IPS-20b (cell line): Measurements from ENCODE around the gene MARS1.
A peak's percentile ranks its signal among the peaks of the same experiment; 100 is the strongest.
"Not testable (repeated sequence)": the region's sequence is repeated elsewhere in the genome, so short reads cannot be mapped to it uniquely, and the experiment has no call there.

Experiments
- H3K27ac ChIP-seq: one replicate; pipeline ENCODE4 v1.5.1; 2013; ENCODE audit warnings: low read length
- H3K27me3 ChIP-seq: 2 replicates; pipeline ENCODE4 v1.6.1; 2013; ENCODE audit warnings: mild to moderate bottlenecking, low read length, inconsistent platforms; ENCODE audit not compliant: insufficient read depth
- H3K36me3 ChIP-seq: 2 replicates; pipeline ENCODE4 v1.6.1; 2013; ENCODE audit warnings: low read depth, mild to moderate bottlenecking, inconsistent platforms, low read length, moderate library complexity; ENCODE audit not compliant: insufficient read depth
- H3K4me1 ChIP-seq: 2 replicates; pipeline ENCODE4 v1.6.1; 2013; ENCODE audit warnings: mild to moderate bottlenecking, control low read depth, inconsistent platforms, low read length, moderate library complexity; ENCODE audit not compliant: insufficient read depth
- H3K4me3 ChIP-seq: 2 replicates; pipeline ENCODE4 v1.5.1; 2013; ENCODE audit warnings: mild to moderate bottlenecking, low read length, inconsistent platforms
- H3K9ac ChIP-seq: 2 replicates; pipeline ENCODE4 v1.6.1; 2013; ENCODE audit warnings: low read depth, mild to moderate bottlenecking, inconsistent platforms, low read length, moderate library complexity
- H3K9me3 ChIP-seq: 2 replicates; pipeline ENCODE4 v1.6.1; 2013; ENCODE audit warnings: mild to moderate bottlenecking, low read depth, low read length, inconsistent platforms; ENCODE audit not compliant: insufficient read depth

The MARS1 gene

DNA sequence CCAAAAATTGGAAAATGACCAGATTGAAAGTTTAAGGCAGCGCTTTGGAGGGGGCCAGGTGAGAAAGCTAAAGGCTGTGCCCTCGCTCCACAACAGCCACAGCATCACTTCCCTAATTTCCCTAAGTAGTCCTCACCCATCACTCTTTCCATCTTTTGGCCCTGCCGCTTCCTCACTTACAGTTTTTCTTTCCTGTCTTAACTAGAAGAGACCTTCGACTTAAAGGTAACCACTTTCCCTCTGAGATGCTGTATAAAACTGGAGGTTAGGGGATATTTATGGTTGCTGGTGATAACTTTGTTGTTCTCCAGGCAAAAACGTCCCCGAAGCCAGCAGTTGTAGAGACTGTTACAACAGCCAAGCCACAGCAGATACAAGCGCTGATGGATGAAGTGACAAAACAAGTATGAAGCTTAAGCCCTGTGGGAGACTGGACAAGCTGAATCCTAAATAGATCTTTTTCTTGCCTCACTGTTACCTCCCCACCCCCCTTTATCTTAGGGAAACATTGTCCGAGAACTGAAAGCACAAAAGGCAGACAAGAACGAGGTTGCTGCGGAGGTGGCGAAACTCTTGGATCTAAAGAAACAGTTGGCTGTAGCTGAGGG lies 28.2 kb downstream of the MARS1 start:
- Histone ChIP-seq H3K27ac (no peak overlapping the region), H3K9ac (no peak overlapping the region), H3K9me3 (no peaks in the 10 kb centered on the region), H3K27me3 (no peaks in the 10 kb centered on the region), H3K36me3 (peaks cover 83% of the 10 kb centered on the region), H3K4me3 (no peak overlapping the region), H3K4me1 (peaks cover 5% of the 10 kb centered on the region; the same call in 1 of the 2 replicates)

DNA sequence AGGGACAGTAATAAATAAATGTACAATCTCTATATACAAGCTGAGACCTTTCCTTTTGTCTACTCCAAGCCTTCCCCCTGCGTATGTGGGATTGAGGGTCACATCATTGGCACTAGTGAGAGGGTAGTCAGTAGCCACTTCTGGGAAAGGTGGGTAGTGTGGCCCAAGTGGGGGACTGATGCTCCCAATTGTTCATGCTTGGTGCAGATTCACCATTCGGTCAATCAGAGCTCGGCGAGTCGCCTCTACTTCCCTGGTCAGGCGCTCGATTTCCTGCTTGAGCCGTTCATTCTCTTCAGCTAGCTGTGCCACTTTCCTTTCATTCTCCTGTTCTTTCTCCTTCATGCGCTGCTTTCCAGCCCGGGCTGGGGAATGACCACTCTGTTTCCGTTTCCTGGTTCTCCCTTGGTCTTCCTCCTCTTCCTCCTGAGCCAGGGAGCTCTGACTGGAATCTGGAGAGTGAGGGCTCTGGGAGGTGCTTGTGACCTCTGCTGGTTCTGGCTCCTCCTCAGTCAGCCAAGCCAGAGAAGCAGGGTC lies 28.8 kb downstream of the MARS1 start:
- no peaks in the 10 kb centered on the region; the same call in 1 of the 2 replicates for H3K27me3 ChIP-seq
- H3K4me1 ChIP-seq: peaks cover 12% of the 10 kb centered on the region; the same call in 1 of the 2 replicates
- no peaks in the 10 kb centered on the region for H3K9me3 ChIP-seq
- H3K27ac ChIP-seq: no peak overlapping the region
- peaks cover 76% of the 10 kb centered on the region for H3K36me3 ChIP-seq
- H3K4me3 ChIP-seq: no peak overlapping the region
- no peak overlapping the region for H3K9ac ChIP-seq

DNA sequence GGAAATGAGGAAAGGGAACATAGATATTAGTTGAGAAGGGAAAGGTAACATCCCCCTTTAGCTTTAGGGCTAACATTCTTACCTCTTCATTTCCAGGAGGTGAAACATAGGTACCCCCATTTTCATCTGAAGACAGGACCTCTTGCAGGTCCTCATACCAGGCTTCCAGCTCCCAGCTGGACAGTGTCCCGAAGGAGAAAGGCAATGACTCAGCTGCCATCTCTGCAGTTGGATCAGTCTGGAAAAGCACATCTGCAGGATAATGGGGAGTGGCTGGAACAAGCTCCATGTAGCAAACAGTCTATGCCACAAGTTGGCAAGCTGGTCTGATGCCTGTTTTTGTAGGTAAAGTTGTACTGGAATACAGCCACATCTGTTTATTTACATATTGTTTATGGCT lies 29.3 kb downstream of the MARS1 start:
- H3K27me3 ChIP-seq: no peaks in the 10 kb centered on the region; the same call in 1 of the 2 replicates
- peaks cover 16% of the 10 kb centered on the region; the same call in 1 of the 2 replicates for H3K4me1 ChIP-seq
- no peaks in the 10 kb centered on the region for H3K9me3 ChIP-seq
- no peak overlapping the region for H3K27ac ChIP-seq
- peaks cover 71% of the 10 kb centered on the region for H3K36me3 ChIP-seq
- H3K9ac ChIP-seq: no peak overlapping the region
- no peak overlapping the region for H3K4me3 ChIP-seq

DNA sequence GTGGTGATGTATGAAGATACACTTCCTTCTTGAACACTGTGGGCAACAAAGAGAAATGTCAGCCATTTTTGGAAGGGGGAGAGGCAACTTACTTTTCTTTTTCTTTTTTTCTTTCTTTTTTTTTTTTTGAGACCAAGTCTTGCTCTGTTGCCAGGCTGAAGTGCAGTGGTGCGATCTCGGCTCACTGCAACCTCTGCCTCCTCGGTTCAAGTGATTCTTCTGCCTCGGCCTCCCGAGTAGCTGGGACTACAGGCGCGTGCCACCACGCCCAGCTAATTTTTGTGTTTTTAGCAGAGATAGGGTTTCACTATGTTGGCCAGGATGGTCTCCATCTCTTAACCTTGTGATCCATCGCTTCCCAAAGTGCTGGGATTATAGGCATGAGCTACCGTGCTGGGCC lies 29.9 kb downstream of the MARS1 start:
- Histone ChIP-seq H3K36me3 (peaks cover 66% of the 10 kb centered on the region), H3K4me1 (peaks cover 16% of the 10 kb centered on the region; the same call in 1 of the 2 replicates)
- not testable (repeated sequence) for H3K4me3 ChIP-seq, H3K27ac ChIP-seq, H3K27me3 ChIP-seq, H3K9ac ChIP-seq, H3K9me3 ChIP-seq

DNA sequence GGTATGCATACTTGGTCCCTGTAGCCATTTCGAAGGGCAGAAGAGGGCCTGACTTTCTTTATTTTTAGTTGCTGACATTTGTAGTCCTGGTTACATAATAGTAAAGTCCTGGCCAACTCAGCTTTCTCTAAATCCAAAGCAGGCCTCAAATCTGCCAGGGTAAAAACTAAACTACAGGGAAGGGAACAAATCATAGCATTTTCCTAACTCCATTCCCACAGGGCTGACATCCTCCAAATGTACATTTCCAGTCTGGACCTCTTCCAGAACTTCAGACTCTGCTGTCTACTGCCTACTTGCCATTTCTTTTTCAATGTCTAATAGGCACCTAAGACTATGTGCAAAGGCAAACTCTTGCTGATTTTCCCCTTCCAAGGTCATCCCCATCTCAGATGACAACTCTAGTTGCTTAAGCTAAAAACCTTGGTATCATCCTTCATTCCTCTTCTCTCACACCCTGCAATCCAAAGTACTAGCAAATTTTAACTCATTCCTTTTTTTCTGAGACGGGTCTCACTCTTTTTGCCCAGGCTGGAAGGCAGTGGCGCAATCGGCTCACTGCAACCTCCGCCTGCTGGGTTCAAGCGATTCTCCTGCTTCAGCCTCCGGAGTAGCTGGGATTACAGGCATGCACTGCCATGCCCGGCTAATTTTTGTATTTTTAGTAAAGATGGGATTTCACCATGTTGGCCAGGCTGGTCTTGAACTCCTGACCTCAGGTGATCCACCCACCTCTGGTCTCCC lies 30.5 kb downstream of the MARS1 start:
- Histone ChIP-seq H3K4me3 (no peak overlapping the region), H3K9me3 (no peaks in the 10 kb centered on the region), H3K9ac (no peak overlapping the region), H3K27me3 (no peaks in the 10 kb centered on the region; the same call in 1 of the 2 replicates), H3K27ac (no peak overlapping the region), H3K4me1 (peaks cover 16% of the 10 kb centered on the region; the same call in 1 of the 2 replicates), H3K36me3 (peaks cover 60% of the 10 kb centered on the region)

DNA sequence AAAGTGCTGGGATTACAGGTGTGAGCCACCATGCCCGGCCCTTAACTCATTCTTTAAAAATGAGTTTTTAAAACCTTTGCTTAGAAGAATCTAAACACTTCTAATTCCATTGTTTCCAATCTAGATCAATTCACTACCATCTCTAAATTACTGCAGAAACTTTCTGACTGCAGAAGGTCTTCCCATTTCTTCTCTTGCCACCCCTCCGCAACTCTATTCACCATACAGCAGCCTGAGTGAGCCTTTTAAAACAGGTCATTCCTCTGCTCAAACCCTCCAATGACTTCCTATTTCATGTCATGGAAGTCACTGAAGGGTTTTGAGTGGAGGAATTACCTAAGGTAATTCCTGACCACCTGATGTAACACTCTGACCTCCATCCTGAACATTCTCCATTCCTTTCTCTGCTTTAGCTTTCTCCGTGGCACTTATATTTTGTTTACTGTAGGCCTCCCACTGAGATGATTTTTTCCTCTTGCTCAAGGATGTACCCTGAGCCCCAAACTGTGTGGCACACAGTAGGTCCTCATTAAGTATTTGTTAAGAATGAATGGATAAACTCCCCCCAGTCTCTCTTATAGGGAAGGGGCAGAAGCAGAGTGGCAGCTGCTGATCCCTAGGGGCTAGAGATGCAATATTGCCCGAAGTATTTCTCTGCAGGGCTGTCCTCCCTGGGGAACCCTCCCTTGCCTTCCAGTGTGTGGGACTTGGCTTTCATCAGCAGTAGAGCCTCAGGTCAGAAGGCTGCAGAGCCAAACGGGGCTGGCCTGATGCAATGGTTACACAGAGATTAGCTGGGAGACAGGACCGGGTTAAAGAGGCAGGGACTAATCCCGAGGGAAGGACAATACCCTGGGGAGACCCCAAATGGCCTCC lies 31.3 kb downstream of the MARS1 start:
- H3K4me3 ChIP-seq: peak overlapping the region; percentile 82
- H3K36me3 ChIP-seq: peaks cover 53% of the 10 kb centered on the region
- peaks cover 16% of the 10 kb centered on the region; the same call in 1 of the 2 replicates for H3K4me1 ChIP-seq
- peak overlapping the region; percentile 91 for H3K9ac ChIP-seq
- no peak overlapping the region for H3K27ac ChIP-seq
- H3K9me3 ChIP-seq: no peaks in the 10 kb centered on the region
- no peaks in the 10 kb centered on the region; the same call in 1 of the 2 replicates for H3K27me3 ChIP-seq

DNA sequence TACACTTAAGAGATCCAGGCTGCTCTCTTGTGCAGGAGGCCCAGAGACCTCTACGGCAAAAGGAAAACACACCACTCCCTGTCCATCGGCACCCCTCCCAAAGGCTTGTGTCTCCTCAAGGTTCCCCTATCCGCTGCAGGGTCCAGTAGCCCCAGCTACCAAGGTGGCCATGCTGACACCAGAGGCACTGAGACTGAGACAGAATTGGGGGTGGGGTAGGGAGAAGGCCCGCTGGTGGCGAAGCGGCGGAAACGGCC lies 31.9 kb downstream of the MARS1 start:
- Histone ChIP-seq H3K4me3 (peak overlapping the region; percentile 82), H3K4me1 (peaks cover 16% of the 10 kb centered on the region; the same call in 1 of the 2 replicates), H3K27me3 (no peaks in the 10 kb centered on the region; the same call in 1 of the 2 replicates), H3K36me3 (peaks cover 53% of the 10 kb centered on the region), H3K9me3 (no peaks in the 10 kb centered on the region), H3K9ac (peak overlapping the region; percentile 91), H3K27ac (peak overlapping the region; percentile 22)

DNA sequence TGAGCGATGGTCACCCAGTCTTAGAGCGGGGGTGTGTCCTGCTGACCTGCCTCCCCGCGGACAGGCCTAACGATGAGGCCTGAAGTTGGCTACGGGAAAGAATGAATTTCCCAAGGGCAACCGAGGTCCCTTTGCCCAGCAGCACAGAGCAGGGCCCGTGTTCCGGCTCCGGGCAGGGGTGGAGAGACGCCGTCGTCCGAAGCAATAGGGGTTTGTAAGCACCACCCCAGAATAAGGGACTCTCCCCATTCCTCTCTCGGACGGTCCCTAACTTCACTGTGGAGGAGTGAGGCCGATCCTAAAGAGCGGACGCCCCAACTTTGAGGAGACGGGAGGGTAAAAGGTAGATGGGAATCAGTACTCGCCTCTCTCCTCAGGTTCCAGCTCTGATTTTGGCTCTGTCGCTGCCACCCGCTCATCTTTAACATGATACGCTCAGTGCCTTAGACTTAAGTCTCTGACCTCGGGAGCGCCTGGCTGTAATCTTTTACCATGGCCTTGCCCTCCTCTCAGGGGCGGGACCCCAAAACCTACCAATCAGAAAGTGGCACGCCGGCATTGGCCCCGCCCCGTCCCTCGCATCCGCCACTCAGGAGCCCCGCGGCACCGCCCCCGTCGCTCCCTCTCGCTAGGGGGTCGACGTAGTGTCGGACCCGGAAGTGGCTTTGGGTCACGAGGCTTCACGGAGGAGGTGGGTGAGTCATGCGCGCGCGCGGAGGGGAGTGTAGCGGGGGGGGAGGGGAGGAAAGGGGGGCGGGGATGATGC lies 32.4 kb downstream of the MARS1 start, which contains the start of gene DDIT3:
DDIT3 (minus strand) TSS at position 462 of the 766 bp plus-strand sequence. CDS start 3,108 bp downstream, outside the sequence.
- Histone ChIP-seq H3K9ac (peak within 1 kb of the TSS; percentile 91), H3K27ac (peak within 1 kb of the TSS; percentile 22), H3K27me3 (no peaks in the 10 kb centered on the region; the same call in 1 of the 2 replicates), H3K4me3 (peak within 1 kb of the TSS; percentile 82), H3K36me3 (peaks cover 50% of the 10 kb centered on the region), H3K4me1 (peaks cover 16% of the 10 kb centered on the region; the same call in 1 of the 2 replicates), H3K9me3 (no peaks in the 10 kb centered on the region)

DNA sequence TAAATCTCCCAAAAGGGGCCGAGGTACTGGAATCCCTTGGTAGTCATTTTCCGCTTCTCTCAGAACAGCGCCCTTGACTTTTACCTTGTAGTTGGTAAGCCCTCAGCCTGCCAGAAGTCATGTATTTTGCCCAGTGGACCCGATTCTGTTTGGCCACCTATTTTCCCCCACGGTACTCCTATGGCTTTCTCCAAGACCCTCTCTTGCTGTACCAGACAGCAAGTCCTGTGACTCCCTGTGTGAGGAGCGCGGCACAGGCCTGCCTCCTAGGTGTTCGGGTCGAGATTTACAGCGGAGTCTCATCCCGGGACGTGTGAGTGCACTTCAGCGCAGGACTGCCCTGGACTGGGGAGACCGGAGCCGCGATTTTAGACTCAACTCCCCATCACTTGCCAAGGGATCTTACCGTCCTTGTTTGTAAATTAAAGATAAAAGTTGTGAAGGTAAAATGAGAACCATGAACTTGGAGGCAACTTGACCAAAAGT lies 33.7 kb downstream of the MARS1 start:
- no peaks in the 10 kb centered on the region for H3K9me3 ChIP-seq
- H3K4me3 ChIP-seq: peak overlapping the region; percentile 78
- H3K4me1 ChIP-seq: peaks cover 16% of the 10 kb centered on the region; the same call in 1 of the 2 replicates

DNA sequence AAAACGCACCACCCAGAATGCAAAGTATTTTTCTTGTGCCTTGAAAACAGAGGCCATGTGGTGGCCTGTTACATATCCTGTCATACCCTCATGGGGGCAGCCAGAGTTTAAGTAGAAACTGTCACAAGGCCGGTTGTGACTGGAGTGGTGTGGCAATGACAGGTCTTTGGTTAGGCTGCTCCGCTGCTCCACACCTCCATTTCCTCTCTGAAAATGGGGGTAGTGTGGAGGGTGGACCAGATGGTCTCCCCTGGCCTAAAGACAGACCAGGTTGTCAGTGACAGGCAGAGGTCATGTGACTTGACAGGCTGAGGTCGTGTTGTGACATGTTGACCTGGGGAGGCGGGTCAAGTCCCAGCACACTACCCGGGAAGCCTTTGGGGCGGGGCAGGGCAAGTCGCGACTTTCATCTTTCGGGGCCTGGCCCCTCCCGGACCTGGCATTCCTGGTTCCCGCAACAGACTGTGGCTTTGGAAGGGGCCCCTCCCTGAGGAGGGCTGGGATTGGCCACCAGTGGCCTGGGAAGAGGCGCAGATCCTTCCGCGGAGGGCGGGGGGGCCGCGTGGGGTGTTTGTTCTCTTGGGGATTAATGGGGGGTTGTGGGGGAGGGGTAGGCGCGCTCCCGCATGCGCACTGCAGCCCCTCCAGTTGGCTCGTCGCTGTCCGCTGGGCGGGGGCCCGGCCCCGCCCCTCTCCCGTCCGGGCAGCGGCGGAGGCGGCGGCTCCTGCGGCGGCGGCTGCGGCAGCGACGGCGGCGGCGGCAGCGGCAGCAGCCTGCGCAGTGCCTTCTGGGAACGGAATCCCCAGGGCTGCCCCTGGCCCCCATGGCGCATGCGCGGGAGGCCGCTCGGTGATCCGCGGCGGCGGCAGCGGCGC lies 34.4 kb downstream of the MARS1 start, which contains the start of gene MBD6:
MBD6 (plus strand) TSS at position 814 of the 876 bp plus-strand sequence. CDS start 1,480 bp downstream, outside the sequence.
- Histone ChIP-seq H3K27me3 (no peaks in the 10 kb centered on the region; the same call in 1 of the 2 replicates), H3K4me3 (peak within 1 kb of the TSS; percentile 94), H3K9ac (peak within 1 kb of the TSS; percentile 78; the same call in 1 of the 2 replicates), H3K36me3 (peaks cover 43% of the 10 kb centered on the region), H3K9me3 (no peaks in the 10 kb centered on the region), H3K27ac (peak within 1 kb of the TSS; percentile 67), H3K4me1 (peaks cover 16% of the 10 kb centered on the region; the same call in 1 of the 2 replicates)

More for the DNA sequence above, 33.7 kb downstream of the MARS1 start:
- no peak overlapping the region for H3K27ac ChIP-seq
- peak overlapping the region; percentile 60; the same call in 1 of the 2 replicates for H3K9ac ChIP-seq
- peaks cover 43% of the 10 kb centered on the region for H3K36me3 ChIP-seq
- no peaks in the 10 kb centered on the region; the same call in 1 of the 2 replicates for H3K27me3 ChIP-seq
